Stimulated activated CD4-positive, alpha-beta T cell treated with anti-CD3 and anti-CD28 coated beads, Interleukin-4, amount 100 ng/mL, for 1 hour (primary cell): Measurements from ENCODE around the gene OR14C36.
"Not testable (repeated sequence)": the region's sequence is repeated elsewhere in the genome, so short reads cannot be mapped to it uniquely, and the experiment has no call there.

Experiments used
- DNase-seq: peaks from one replicate; pipeline ENCODE4 v3.0.0-alpha.2; 2020

Gene OR14C36

GRCh38 chr1:248348475-248348874 lies at the start of gene OR14C36:
Gene OR14C36, plus strand, starts transcription at chr1:248348775. Its CDS starts 0 bp downstream, at chr1:248348775.
- DNase-seq = no peak

DNA sequence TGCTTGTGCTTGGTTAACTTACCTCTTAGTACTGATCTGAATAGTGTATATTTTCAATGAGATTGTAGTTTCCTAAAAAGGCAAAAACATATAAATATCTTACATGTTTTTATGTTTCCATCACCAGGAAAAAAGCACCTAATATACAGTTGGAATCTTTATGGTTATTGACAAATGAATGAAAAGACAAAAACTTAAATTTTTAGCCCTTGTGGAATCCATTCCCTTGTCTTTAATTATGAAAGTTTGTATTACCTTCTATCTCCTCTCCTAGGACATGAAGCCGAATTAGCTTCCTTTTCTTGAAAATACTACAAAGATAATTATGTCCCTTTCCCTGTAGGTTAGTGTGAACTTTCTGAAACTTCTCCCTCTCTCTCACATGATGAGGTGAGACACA lies 45.3 kb upstream of the OR14C36 start, which contains the start of gene OR2T12:
Gene OR2T12 (minus strand): TSS at position 101 of the 400 bp plus-strand sequence. CDS start 7,846 bp downstream, outside the sequence.
- no peak for DNase-seq

- DNase-seq = not testable (repeated sequence)
These were observed 42.9 kb upstream of the OR14C36 start for GRCh38 chr1:248305672-248306071.

DNA sequence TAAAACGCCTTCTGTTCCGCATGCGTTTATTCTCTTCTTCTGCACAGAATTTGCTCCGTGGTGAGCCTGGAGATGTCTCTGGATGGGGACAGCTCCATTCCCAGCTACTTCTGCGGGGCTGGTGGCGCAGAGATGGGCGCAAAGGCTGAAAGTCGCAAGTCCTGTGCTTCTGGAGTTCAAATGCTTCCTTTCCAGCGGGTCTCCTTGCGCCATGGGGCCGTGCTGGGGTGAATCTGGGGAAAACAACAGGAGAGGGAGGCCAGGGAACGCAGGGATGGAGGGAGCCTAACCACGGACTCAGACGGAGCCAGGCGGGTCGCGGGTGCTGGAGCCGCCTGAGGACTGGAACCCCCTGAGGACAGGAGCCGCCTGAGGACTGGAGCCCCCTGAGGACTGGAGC lies 42.5 kb upstream of the OR14C36 start:
- no peak for DNase-seq

GRCh38 chr1:248306740-248307139 lies 41.8 kb upstream of the OR14C36 start:
- DNase-seq = not testable (repeated sequence)

GRCh38 chr1:248316796-248317195 lies 31.8 kb upstream of the OR14C36 start:
- DNase-seq = no peak

GRCh38 chr1:248324468-248324867 lies 24.1 kb upstream of the OR14C36 start, which contains the start of gene OR2M7:
Gene OR2M7, minus strand, starts transcription at chr1:248324568. Its CDS starts 0 bp downstream, at chr1:248324568.
- DNase-seq = no peak

DNA sequence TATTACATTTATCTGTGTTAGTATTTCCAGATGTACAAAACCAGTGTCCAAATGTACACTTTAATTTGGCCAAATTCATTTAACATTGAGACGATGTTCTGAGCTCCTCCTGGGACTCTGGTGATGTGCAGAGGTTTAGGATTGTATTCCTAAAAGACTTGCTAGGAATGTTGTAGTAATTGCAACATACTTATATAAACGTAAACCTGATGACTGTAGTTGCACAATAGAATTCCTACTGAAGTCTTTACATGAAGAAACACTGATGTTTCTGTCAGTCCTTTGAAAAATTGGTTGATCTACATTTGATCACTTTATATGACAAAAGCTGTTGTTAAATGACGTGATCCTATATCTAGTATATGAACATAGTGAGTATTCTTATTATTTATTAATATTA lies 5.1 kb upstream of the OR14C36 start:
- DNase-seq = no peak

DNA sequence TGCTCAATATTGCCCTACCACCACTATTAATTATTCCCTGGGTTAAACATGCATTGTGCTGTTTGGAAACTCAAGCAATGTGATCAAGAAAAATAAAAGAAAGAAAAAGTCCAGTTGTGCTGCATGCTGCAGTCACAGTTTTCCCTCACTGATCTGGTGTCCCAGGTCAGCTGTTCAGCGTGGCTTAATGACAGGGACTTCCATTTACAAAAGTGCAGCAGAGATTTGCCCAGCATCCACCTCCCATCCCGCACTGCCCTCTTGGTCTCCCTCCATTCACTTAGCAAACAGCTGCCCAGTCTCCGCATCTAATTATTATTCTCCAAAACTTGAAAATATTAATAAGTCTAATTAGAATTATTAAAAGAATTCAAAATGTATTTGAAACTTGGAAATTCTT lies 10.8 kb downstream of the OR14C36 start:
- DNase-seq = no peak

DNA sequence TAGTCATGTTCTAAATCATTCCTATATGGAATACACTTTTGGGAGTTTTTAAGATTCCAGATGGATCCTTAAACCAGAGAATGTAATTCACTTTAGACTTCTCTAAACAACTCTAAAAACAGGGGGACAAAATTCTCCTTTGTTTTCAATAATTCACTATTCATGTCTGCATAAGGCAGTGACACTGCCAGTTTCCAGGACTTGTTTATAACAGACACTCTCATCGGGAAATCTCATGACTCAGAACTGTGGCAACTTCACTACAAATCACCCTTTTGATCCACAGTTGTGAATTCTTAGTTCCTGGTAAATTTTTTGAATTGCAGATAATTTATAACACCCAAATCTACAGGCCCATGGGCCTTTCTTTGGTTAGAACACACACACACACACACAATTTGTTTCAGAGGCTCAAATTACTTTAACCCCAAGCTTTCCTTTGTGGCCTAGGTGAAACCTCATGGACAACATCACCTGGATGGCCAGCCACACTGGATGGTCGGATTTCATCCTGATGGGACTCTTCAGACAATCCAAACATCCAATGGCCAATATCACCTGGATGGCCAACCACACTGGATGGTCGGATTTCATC lies 12.6 kb downstream of the OR14C36 start, which contains the start of gene OR2T4:
Gene OR2T4 (plus strand): TSS at position 545 of the 595 bp plus-strand sequence. CDS start 0 bp downstream, at position 545.
- no peak for DNase-seq

DNA sequence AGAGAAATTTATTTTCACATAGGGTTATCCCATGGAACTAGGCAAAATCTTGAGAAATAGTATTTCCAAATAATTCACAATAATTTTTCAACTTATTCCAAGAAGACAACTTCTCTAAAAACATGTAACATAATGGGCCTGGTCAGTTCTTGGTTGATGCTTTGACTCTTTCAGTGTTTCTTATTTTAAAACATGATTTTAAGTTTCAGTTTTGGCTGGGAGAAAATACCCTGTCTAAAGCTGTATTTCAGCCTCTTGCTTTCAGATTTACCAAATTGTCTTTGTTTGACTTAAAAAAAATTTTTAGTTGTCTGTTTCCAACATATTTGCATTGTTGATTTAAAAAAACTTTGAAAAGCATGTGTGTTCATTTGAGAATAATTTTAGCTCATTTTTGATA lies 18.0 kb downstream of the OR14C36 start:
- DNase-seq = no peak

- no peak for DNase-seq
These were observed 23.8 kb downstream of the OR14C36 start for GRCh38 chr1:248372394-248372793.

DNA sequence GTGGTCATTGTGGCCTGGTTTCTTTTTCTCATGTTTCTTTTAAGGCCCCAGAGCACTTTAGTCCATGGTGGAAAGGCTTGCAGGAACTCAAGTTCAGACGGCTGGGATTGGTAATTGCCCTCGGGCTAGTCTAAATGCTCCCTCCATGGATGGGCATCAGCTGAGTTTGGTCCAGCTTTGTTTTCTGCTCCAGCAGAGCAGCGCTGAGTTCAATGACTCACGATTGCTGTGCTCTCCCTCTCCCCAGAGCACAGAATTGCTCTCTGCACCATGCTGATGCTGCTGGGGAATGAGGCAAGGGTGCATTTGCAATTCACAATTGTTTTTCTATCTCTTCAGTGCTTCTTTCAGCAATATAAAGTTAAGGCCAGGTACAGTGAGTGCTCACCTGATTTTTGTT lies 25.2 kb downstream of the OR14C36 start:
- no peak for DNase-seq

- no peak for DNase-seq
These were observed 26.9 kb downstream of the OR14C36 start, which contains the start of gene OR2T6 for GRCh38 chr1:248375446-248375845. Gene OR2T6, plus strand, starts transcription at chr1:248375746. Its CDS starts 11,863 bp downstream, at chr1:248387609.

DNA sequence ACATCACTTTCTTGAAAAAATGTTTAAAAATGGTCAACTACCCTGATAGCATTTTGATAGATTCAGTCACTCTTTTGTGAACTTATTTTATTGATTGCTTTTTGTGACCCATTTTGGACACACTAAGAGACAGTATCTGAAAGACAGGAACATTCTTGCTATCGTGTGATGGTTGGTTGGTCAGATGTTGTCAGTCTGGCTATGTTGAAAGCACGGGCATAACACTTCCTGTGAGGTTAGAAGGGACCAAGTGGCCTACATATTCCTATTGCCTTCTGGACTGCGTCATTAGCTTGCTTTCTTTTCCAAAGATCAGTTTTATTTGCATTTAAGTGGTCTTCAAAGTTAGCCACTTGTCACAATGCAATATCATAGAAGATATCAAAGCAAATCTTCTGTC lies 28.3 kb downstream of the OR14C36 start:
- no peak for DNase-seq

DNA sequence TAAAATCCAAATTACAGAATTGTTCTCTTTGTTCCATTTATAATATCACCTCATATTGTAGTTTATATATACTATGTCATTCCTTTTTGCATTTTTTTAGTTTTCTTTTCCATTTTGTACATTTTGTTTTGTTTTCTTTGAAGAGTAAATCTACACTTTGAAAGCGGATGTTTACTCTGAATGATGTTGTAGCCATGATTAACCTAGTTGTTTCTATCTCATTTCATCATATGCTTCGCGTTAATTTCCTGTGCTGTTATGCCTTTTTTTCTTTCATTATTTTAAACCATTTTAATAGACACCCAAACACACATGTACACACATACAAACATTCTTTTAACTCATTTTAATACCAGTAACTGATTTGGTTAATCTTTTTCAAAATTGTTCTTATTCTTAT lies 32.3 kb downstream of the OR14C36 start:
- DNase-seq = no peak

DNA sequence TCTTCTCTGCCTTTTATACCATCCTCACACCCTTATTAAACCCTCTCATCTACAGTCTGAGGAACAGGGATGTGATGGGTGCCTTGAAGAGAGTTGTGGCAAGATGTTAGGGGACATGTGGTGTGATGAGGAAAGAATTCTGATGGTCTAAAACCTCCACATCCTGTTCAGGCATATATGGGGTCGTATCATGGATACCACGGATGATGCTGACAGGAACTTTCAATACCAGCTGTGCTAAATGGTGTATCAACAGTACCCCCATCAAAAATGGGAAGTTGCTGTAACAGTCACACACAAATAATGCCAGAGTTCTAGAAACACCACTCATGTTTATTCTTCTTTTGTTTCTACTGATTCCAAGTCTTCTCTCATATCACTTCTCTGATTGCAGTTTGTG lies 39.9 kb downstream of the OR14C36 start:
- DNase-seq = no peak

- no peak for DNase-seq
These were observed 44.5 kb downstream of the OR14C36 start for GRCh38 chr1:248393050-248393449.
